Adrenal gland (tissue), 12 donors: ENCODE measurements around the gene TMEM39B. TPM values are rescaled to one million over a fixed set of nuclear protein-coding genes. Genes with fewer than 3 reads are reported as not detected.

ENCODE experiments used
- DNase-seq, 7 donors: peaks; one replicate each; pipeline ENCODE4 v3.0.0-alpha.2; 2019 to 2020
- H3K27ac ChIP-seq, 5 donors: fragments of 200-600 bp; sonication (generic) in 4 of 5; 1 replicate in 3 of 5; 2 replicates in 2 of 5; pipeline versions ENCODE4 v1.5.1 to v1.8.0; 2016 to 2020; ENCODE audit warnings: mild to moderate bottlenecking in 1 of 5
- H3K27me3 ChIP-seq: fragments of 200-600 bp; 2 replicates; pipeline ENCODE4 v1.8.0; 2021
- H3K36me3 ChIP-seq, 2 donors: fragments of 200-600 bp; replicated peaks in 1 of 2; 1 replicate in 1 of 2; 2 replicates in 1 of 2; pipeline versions ENCODE4 v1.5.1 to v1.8.0; 2018 to 2022
- H3K4me1 ChIP-seq, 2 donors: fragments of 200-600 bp; replicated peaks in 1 of 2; 1 replicate in 1 of 2; 2 replicates in 1 of 2; pipeline versions ENCODE4 v1.5.1 to v1.8.0; 2018 to 2021
- H3K4me3 ChIP-seq, 4 donors: fragments of 200-600 bp; sonication (generic) in 3 of 4; one replicate each; pipeline ENCODE4 v1.5.1; 2016 to 2018
- H3K9me3 ChIP-seq, 3 donors: fragments of 200-600 bp; sonication (generic) in 1 of 3; replicated peaks in 1 of 3; 1 replicate in 2 of 3; 2 replicates in 1 of 3; pipeline versions ENCODE4 v1.5.1 to v1.8.0; 2016 to 2021
- POLR2A ChIP-seq, 2 donors: fragments of 450-650 bp; IDR thresholded peaks; one replicate each; pipeline ENCODE4 v1.6.1; 2017; ENCODE audit warnings: antibody characterized with exemption in 2 of 2, mild to moderate bottlenecking in 2 of 2, moderate library complexity in 1 of 2
- WGBS, 4 donors: extraction: QIAGEN DNeasy Blood & Tissue Kit in 2 of 4; methylation state at CpG; one replicate each; pipeline versions ENCODE4 v1.1.5 to v1.1.7; 2013 to 2017; 5-methylcytosine and 5-hydroxymethylcytosine counted together
- intact Hi-C, 2 donors: fragments of 100-400 bp; cut with DNase I; formaldehyde crosslinking; loops; one replicate each; pipeline versions ENCODE4 v1.14.1 to v1.15.0; 2022 to 2023
- polyA plus RNA-seq, 3 donors: library from polyadenylated mRNA; stranded (reverse); fragments of 200-250 nt in 2 of 3; fragments of 350-450 nt in 1 of 3; fragmentation: Illumina TruSeq in 1 of 3; extraction: RNeasy Lipid Tissue Mini Kit (QIAGEN cat#74804) in 1 of 3; gene quantifications; one replicate each; pipeline ENCODE4 v1.2.3, GENCODE V29; 2013 to 2014
- total RNA-seq, 9 donors: library from RNA; depleted of rRNA in 4 of 9; stranded (reverse); fragments of >200 nt in 4 of 9; fragments of 120-200 nt in 1 of 9; fragmentation: NEBNext Ultra II Directional in 1 of 9; extraction: Animal tissue kit (Norgen Biotek cat#: 25700) in 1 of 9; gene quantifications; one replicate each; pipeline versions ENCODE4 v1.1.0 to v1.2.4, GENCODE V29; 2013 to 2023
- TF ChIP-seq, protein P1 (sequence below), 6 experiments: fragments of 450-650 bp in 4 of 6; fragments of 200-600 bp in 2 of 6; sonication (generic) in 1 of 6; IDR thresholded peaks; 1 replicate in 5 of 6; 2 replicates in 1 of 6; pipeline versions ENCODE4 v1.5.1 to v1.8.0; 2016 to 2021; ENCODE audit warnings: antibody characterized with exemption in 6 of 6, mild to moderate bottlenecking in 2 of 6, moderate library complexity in 1 of 6
- donor health status: healthy with polysubstance abuse.
- donor health status: Bipolar disorder and iron deficiency.
- donor health status: DM: yes; HTN: yes; CAD: no.
- donor health status: DM: no; HTN: no; CAD: no.
- donor health status: DM: no; HTN: no; CAD: no.
- donor health status: DM: yes; HTN: yes; CAD: no.

The TMEM39B gene
- total and polyA plus RNA-seq, 12 donors = 4.4 to 17.4 (median 11.7) TPM

DNA sequence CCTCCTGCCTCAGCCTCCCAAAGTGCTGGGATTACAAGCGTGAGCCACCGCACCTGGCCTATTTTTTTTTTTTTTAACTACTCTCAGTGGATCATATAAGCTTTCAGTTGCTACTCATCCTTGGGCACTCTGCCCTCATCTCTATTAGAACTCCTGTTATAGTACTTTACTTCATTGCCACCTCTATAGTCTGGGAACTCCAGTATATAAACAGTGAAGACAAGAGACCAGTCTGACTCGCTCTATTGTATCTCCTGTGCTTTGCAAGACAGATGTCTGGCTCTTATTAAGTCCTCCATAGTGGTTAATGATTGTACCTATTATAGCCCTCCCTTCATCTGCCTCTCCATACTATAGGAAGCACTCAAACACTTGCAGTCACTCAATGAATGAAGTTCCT, 44.0 kb upstream of the TMEM39B start:
- no peak for DNase-seq
- intact Hi-C loops = no loop called here
- TF ChIP-seq, protein P1, sequence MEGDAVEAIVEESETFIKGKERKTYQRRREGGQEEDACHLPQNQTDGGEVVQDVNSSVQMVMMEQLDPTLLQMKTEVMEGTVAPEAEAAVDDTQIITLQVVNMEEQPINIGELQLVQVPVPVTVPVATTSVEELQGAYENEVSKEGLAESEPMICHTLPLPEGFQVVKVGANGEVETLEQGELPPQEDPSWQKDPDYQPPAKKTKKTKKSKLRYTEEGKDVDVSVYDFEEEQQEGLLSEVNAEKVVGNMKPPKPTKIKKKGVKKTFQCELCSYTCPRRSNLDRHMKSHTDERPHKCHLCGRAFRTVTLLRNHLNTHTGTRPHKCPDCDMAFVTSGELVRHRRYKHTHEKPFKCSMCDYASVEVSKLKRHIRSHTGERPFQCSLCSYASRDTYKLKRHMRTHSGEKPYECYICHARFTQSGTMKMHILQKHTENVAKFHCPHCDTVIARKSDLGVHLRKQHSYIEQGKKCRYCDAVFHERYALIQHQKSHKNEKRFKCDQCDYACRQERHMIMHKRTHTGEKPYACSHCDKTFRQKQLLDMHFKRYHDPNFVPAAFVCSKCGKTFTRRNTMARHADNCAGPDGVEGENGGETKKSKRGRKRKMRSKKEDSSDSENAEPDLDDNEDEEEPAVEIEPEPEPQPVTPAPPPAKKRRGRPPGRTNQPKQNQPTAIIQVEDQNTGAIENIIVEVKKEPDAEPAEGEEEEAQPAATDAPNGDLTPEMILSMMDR (IDR thresholded peaks at IDR 0.05) = no peak
- TF ChIP-seq POLR2A (IDR thresholded peaks at IDR 0.05) = no peak
- H3K27ac ChIP-seq = no peak overlapping the region
- no peaks in the 10 kb centered on the region for H3K9me3 ChIP-seq
- peaks cover 0 to 8% of the 10 kb centered on the region in 2 donors for H3K4me1 ChIP-seq
- H3K4me3 ChIP-seq = no peak overlapping the region
- 91 to 97% (median 94%) methylated on average over 3 of the region's 3 CpGs for WGBS, 4 donors
- no peaks in the 10 kb centered on the region for H3K27me3 ChIP-seq
- peaks cover 0 to 21% of the 10 kb centered on the region in 2 donors for H3K36me3 ChIP-seq

DNA sequence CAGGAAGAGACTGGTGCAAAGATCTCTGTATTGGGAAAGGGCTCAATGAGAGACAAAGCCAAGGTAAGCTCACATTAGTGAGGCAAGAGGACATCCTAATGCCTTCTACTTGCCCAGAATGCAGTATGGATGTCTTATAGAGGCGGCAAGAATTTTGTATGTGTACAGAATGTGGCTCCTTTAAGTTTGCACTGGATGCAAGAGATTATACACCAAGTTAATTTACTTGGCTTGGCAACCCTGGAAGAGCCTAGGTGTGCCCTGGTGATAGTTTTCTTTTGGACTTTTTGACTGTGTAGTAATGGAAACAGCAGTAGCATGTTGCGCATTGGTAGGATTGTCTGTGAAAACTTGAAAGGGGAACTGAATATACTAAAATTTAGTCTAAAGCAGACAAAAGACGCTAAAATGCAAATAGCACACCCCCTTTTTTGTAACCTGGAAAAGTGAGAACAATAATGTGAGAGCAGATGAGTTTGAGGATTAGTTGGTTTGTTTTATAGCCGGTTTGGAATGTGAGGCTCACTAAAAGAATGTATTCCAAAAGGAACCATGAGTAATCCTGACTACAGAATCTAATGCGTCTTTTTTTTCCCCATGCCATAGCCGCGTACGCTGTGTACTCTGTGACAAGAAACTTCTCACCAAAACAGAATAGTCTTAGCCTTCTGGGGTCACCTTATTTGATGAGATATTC, 41.0 kb upstream of the TMEM39B start:
- Histone ChIP-seq H3K36me3 (peaks cover 0 to 43% of the 10 kb centered on the region in 2 donors), H3K4me1 (no peaks in the 10 kb centered on the region), H3K9me3 (no peaks in the 10 kb centered on the region), H3K27ac (no peak overlapping the region), H3K4me3 (no peak overlapping the region), H3K27me3 (no peaks in the 10 kb centered on the region)
- intact Hi-C loops = no loop called here
- TF ChIP-seq POLR2A (IDR thresholded peaks at IDR 0.05) = no peak
- WGBS, 4 donors = 90 to 94% (median 92%) methylated on average over 7 to 8 of the region's 8 CpGs
- DNase-seq = no peak

DNA sequence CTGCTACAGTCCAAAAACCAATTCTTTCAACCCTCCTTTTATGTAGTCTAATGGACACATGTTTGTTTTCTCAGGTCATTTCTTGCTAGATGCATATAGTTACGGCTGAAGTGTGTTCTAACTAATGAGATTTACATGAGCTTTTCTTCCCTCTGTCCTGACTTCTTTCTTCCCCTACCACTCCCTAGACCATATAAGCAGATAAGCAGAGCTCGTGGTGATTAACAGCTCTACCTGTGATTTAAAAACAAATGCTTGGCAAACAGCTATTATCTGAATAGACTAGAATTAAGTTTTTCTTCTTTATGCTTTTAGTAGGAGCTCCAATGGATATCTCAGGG, 40.5 kb upstream of the TMEM39B start:
- no peak for DNase-seq
- Histone ChIP-seq H3K27ac (no peak overlapping the region), H3K4me3 (no peak overlapping the region), H3K9me3 (no peaks in the 10 kb centered on the region), H3K4me1 (no peaks in the 10 kb centered on the region), H3K36me3 (peaks cover 0 to 48% of the 10 kb centered on the region in 2 donors), H3K27me3 (no peaks in the 10 kb centered on the region)
- intact Hi-C loops = no loop called here
- TF ChIP-seq, protein P1 (IDR thresholded peaks at IDR 0.05) = no peak
- TF ChIP-seq POLR2A (IDR thresholded peaks at IDR 0.05) = no peak
- WGBS, 4 donors = 84 to 96% (median 93%) methylated on average over 2 of the region's 2 CpGs

DNA sequence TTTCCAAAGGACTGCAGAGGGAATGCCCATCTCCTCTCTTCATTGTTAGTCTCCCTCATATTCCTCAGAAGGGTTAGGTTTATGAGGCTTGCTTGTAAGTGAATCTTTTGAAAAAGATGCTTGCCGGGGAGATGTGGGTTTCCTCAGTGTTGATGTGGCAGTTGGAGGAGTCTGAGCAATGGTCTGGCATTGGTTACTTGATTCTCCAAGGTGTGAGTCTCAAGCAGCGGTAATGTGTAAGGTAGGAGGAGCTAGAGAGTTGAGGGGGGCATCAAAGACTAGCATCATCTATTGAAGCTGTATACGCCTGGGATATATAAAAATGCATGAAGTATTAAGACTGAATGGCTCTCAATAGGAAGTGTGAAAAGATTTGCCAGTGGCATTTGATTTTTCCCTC, 37.6 kb upstream of the TMEM39B start:
- intact Hi-C loops = no loop called here
- Histone ChIP-seq H3K27me3 (no peaks in the 10 kb centered on the region), H3K27ac (no peak overlapping the region), H3K4me1 (no peaks in the 10 kb centered on the region), H3K4me3 (no peak overlapping the region), H3K9me3 (no peaks in the 10 kb centered on the region), H3K36me3 (peaks cover 0 to 76% of the 10 kb centered on the region in 2 donors)
- TF ChIP-seq POLR2A (IDR thresholded peaks at IDR 0.05) = no peak
- TF ChIP-seq, protein P1 (IDR thresholded peaks at IDR 0.05) = no peak
- WGBS, 4 donors = 88 to 94% (median 93%) methylated on average over 3 of the region's 3 CpGs
- DNase-seq = no peak

DNA sequence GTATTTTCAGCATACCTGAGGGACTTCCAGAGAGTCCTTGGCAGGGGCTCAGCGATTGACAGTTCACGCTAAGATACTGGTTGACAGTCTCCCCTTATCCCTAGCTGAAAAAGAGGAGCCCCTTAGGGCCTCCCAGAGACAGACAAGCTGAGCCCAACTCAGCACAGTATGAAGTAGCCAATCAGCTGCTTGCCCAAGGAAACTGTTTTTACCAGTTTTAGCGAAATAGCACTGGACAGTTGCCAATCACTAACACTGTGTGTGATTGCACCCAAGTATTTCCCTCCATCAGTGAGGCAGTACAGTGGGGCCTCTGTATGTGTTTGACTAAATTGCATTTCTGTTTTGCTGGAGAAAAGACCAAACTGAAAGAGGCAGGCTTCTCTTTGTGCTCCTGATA, 32.0 kb upstream of the TMEM39B start:
- Histone ChIP-seq H3K9me3 (no peaks in the 10 kb centered on the region), H3K27ac (no peak overlapping the region), H3K4me1 (no peaks in the 10 kb centered on the region), H3K36me3 (peaks cover 0 to 74% of the 10 kb centered on the region in 2 donors), H3K27me3 (no peaks in the 10 kb centered on the region), H3K4me3 (no peak overlapping the region)
- intact Hi-C loops = no loop called here
- TF ChIP-seq POLR2A (IDR thresholded peaks at IDR 0.05) = no peak
- TF ChIP-seq, protein P1 (IDR thresholded peaks at IDR 0.05) = no peak
- 86 to 100% (median 94%) methylated on average over 3 of the region's 3 CpGs; no CpG with 5 or more reads in 1 of the 4 donors for WGBS, 4 donors
- DNase-seq = no peak
